IMR-90 (cell line): ENCODE data around the gene FOXI1. TPM values are rescaled to one million over a fixed set of nuclear protein-coding genes. Genes with fewer than 3 reads are reported as not detected.

Experiments used
- ATAC-seq: fragments of 200-7000 bp; cut with Tn5 transposase; 2 replicates; pipeline ENCODE4 v1.9.1; 2020; ENCODE audit warnings: low read depth, mild to moderate bottlenecking, moderate library complexity
- BruUV-seq: library from RNA; stranded (reverse); fragments of 400-500 nt; replicated peaks from 2 replicates; lab custom pipeline; 2021; lab: Mats Ljungman, UMichigan
- CTCF ChIA-PET: fragments of 300-600 bp; formaldehyde crosslinking; extraction: SDS; loops from one replicate; lab custom pipeline; 2021; ENCODE audit warnings: antibody characterized with exemption; lab: Yijun Ruan, JAX
- POLR2A ChIA-PET: fragments of 300-600 bp; sonication (Branson Sonifier 250); formaldehyde crosslinking; loops from one replicate; lab custom pipeline; 2022; ENCODE audit warnings: antibody characterized with exemption; ENCODE audit not compliant: unreplicated experiment; lab: Charles Lee
- DNase-seq: peaks from one replicate; pipeline ENCODE4 v3.0.0; 2013
- H2AFZ ChIP-seq: replicated peaks from 2 replicates; pipeline ENCODE3; 2013; ENCODE audit warnings: low read length, mild to moderate bottlenecking; ENCODE audit not compliant: poor library complexity
- H2AK5ac ChIP-seq: 2 replicates; pipeline ENCODE4 v1.6.1; 2013; ENCODE audit warnings: low read depth, low read length, inconsistent platforms
- H2AK9ac ChIP-seq: replicated peaks from 2 replicates; pipeline ENCODE3; 2013; ENCODE audit warnings: mild to moderate bottlenecking, low read depth, low read length, moderate library complexity; ENCODE audit not compliant: poor library complexity
- H2BK120ac ChIP-seq: 2 replicates; pipeline ENCODE4 v1.6.1; 2013; ENCODE audit warnings: low read depth, low read length, inconsistent platforms
- H2BK15ac ChIP-seq: 3 replicates; pipeline ENCODE4 v1.6.1; 2013; ENCODE audit warnings: low read depth, low read length, inconsistent platforms
- H2BK20ac ChIP-seq: 2 replicates; pipeline ENCODE4 v1.6.1; 2013; ENCODE audit warnings: low read depth, mild to moderate bottlenecking, inconsistent platforms, low read length, moderate library complexity
- H2BK5ac ChIP-seq: 2 replicates; pipeline ENCODE4 v1.6.1; 2013; ENCODE audit warnings: mild to moderate bottlenecking, low read depth, low read length, inconsistent platforms; ENCODE audit not compliant: poor library complexity, severe bottlenecking
- H3K14ac ChIP-seq: replicated peaks from 2 replicates; pipeline ENCODE4 v1.6.1; 2013; ENCODE audit warnings: low read depth, low read length, inconsistent platforms
- H3K18ac ChIP-seq: 2 replicates; pipeline ENCODE4 v1.6.1; 2013; ENCODE audit warnings: low read depth, low read length, control low read depth
- H3K23ac ChIP-seq: 2 replicates; pipeline ENCODE4 v1.6.1; 2013; ENCODE audit warnings: low read depth, low read length, inconsistent platforms
- H3K27ac ChIP-seq: 2 replicates; pipeline ENCODE4 v1.5.1; 2013; ENCODE audit warnings: mild to moderate bottlenecking, control low read depth, low read length; ENCODE audit not compliant: insufficient read depth
- H3K27me3 ChIP-seq: 2 replicates; pipeline ENCODE4 v1.6.1; 2013; ENCODE audit warnings: low read length; ENCODE audit not compliant: control insufficient read depth, insufficient read depth
- H3K36me3 ChIP-seq: 2 replicates; pipeline ENCODE4 v1.6.1; 2013; ENCODE audit warnings: low read length, mixed read lengths; ENCODE audit not compliant: control insufficient read depth, insufficient read depth
- H3K4ac ChIP-seq: 2 replicates; pipeline ENCODE4 v1.6.1; 2013; ENCODE audit warnings: low read depth, low read length, inconsistent platforms
- H3K4me1 ChIP-seq: 2 replicates; pipeline ENCODE4 v1.6.1; 2013; ENCODE audit warnings: low read length, mixed read lengths; ENCODE audit not compliant: control insufficient read depth, insufficient read depth
- H3K4me2 ChIP-seq: 2 replicates; pipeline ENCODE4 v1.6.1; 2013; ENCODE audit warnings: low read depth, mild to moderate bottlenecking, control low read depth, low read length, moderate library complexity
- H3K4me3 ChIP-seq: 2 replicates; pipeline ENCODE4 v1.5.1; 2013; ENCODE audit warnings: low read depth, mild to moderate bottlenecking, control low read depth, low read length, moderate library complexity; ENCODE audit not compliant: insufficient read depth
- H3K56ac ChIP-seq: 2 replicates; pipeline ENCODE4 v1.6.1; 2013; ENCODE audit warnings: low read length, inconsistent platforms; ENCODE audit not compliant: insufficient read depth; ENCODE audit errors: extremely low read depth
- H3K79me1 ChIP-seq, 2 experiments: 2 replicates each; pipeline ENCODE4 v1.6.1; 2013; ENCODE audit warnings: low read length in 2 of 2, inconsistent platforms in 1 of 2, low read depth in 1 of 2
- H3K9ac ChIP-seq: 2 replicates; pipeline ENCODE4 v1.6.1; 2013; ENCODE audit warnings: low read depth, low read length, control low read depth
- H3K9me1 ChIP-seq: 2 replicates; pipeline ENCODE4 v1.6.1; 2013; ENCODE audit warnings: low read length, inconsistent platforms; ENCODE audit not compliant: insufficient read depth
- H3K9me3 ChIP-seq: 2 replicates; pipeline ENCODE4 v1.6.1; 2013; ENCODE audit warnings: low read length; ENCODE audit not compliant: control insufficient read depth, insufficient read depth
- H4K20me1 ChIP-seq: 2 replicates; pipeline ENCODE4 v1.6.1; 2013; ENCODE audit warnings: low read length, inconsistent platforms; ENCODE audit not compliant: insufficient read depth
- H4K5ac ChIP-seq: 2 replicates; pipeline ENCODE4 v1.6.1; 2013; ENCODE audit warnings: mild to moderate bottlenecking, low read depth, low read length, control low read depth
- H4K8ac ChIP-seq, 2 experiments: 2 replicates each; pipeline ENCODE4 v1.6.1; 2013; ENCODE audit warnings: low read depth in 2 of 2, low read length in 2 of 2, control low read depth in 1 of 2, inconsistent platforms in 1 of 2
- H4K91ac ChIP-seq: 2 replicates; pipeline ENCODE4 v1.6.1; 2013; ENCODE audit warnings: low read depth, low read length, inconsistent platforms; ENCODE audit not compliant: insufficient read depth
- BHLHE40 ChIP-seq: fragments of 150-350 bp; IDR thresholded peaks from 2 replicates; pipeline ENCODE4 v1.6.1; 2016; ENCODE audit warnings: mild to moderate bottlenecking, low read depth, low read length
- CEBPB ChIP-seq: IDR thresholded peaks from 2 replicates; pipeline ENCODE4 v1.6.1; 2012; ENCODE audit warnings: low read depth, low read length, improper control_type of control experiment
- CHD1 ChIP-seq: IDR thresholded peaks from 2 replicates; pipeline ENCODE4 v1.6.1; 2012; ENCODE audit warnings: low read depth, low read length, improper control_type of control experiment
- CTCF ChIP-seq: conservative IDR thresholded peaks from 2 replicates; pipeline ENCODE4 v1.5.1; 2012; ENCODE audit warnings: mild to moderate bottlenecking, low read depth, low read length, improper control_type of control experiment
- ELK1 ChIP-seq: fragments of 150-350 bp; IDR thresholded peaks from 2 replicates; pipeline ENCODE4 v1.6.1; 2016; ENCODE audit warnings: low read depth, mild to moderate bottlenecking, low read length, moderate library complexity, borderline replicate concordance
- FOS ChIP-seq: fragments of 150-350 bp; IDR thresholded peaks from 2 replicates; pipeline ENCODE4 v1.6.1; 2016; ENCODE audit warnings: low read depth, low read length
- MAFK ChIP-seq: IDR thresholded peaks from 2 replicates; pipeline ENCODE4 v1.6.1; 2012; ENCODE audit warnings: low read depth, low read length, improper control_type of control experiment
- MAZ ChIP-seq: IDR thresholded peaks from 2 replicates; pipeline ENCODE4 v1.6.1; 2012; ENCODE audit warnings: low read depth, mild to moderate bottlenecking, low read length, improper control_type of control experiment, moderate library complexity, borderline replicate concordance
- MXI1 ChIP-seq: IDR thresholded peaks from 2 replicates; pipeline ENCODE4 v1.6.1; 2012; ENCODE audit warnings: low read depth, mild to moderate bottlenecking, low read length, moderate library complexity, borderline replicate concordance
- NFE2L2 ChIP-seq: fragments of 150-350 bp; IDR thresholded peaks from 2 replicates; pipeline ENCODE4 v1.6.1; 2016; ENCODE audit warnings: low read depth, mild to moderate bottlenecking, low read length
- POLR2A ChIP-seq: IDR thresholded peaks from 2 replicates; pipeline ENCODE4 v1.6.1; 2012; ENCODE audit warnings: mild to moderate bottlenecking, low read depth, low read length
- RAD21 ChIP-seq: IDR thresholded peaks from 2 replicates; pipeline ENCODE4 v1.6.1; 2012; ENCODE audit warnings: low read length, improper control_type of control experiment
- RCOR1 ChIP-seq: IDR thresholded peaks from 2 replicates; pipeline ENCODE4 v1.6.1; 2012; ENCODE audit warnings: mild to moderate bottlenecking, low read length, improper control_type of control experiment; ENCODE audit not compliant: insufficient replicate concordance
- RFX5 ChIP-seq: IDR thresholded peaks from 2 replicates; pipeline ENCODE4 v1.8.0; 2012; ENCODE audit warnings: low read depth, mild to moderate bottlenecking, low read length, moderate library complexity
- SMC3 ChIP-seq: fragments of 150-350 bp; IDR thresholded peaks from 2 replicates; pipeline ENCODE4 v1.6.1; 2016; ENCODE audit warnings: low read depth, mild to moderate bottlenecking, antibody characterized with exemption, low read length, moderate library complexity
- WGBS, 2 experiments: methylation state at CpG; one replicate each; pipeline versions ENCODE4 v1.1.5 to v1.1.7; 2013; ENCODE audit warnings: missing lambda C conversion rate in 2 of 2; ENCODE audit not compliant: insufficient read length in 1 of 2; ENCODE audit errors: extremely low coverage in 2 of 2; 5-methylcytosine and 5-hydroxymethylcytosine counted together
- dilution Hi-C: fragments of 300-500 bp; cut with HindIII; formaldehyde crosslinking; loops from one replicate; pipeline ENCODE4 v1.14.3; 2018; ENCODE audit warnings: low sequenced_read_pairs; ENCODE audit not compliant: unreplicated experiment
- in situ Hi-C: fragments of 300-500 bp; cut with MboI; formaldehyde crosslinking; loops from 3 replicates; pipeline ENCODE4 v1.14.3; 2019; ENCODE audit warnings: low sequenced_read_pairs, inconsistent platforms, mixed read lengths
- intact Hi-C: fragments of 100-400 bp; cut with micrococcal nuclease; formaldehyde crosslinking; loops from 2 replicates; pipeline ENCODE4 v1.10.0; 2022
- polyA plus RNA-seq, 3 experiments: library from polyadenylated mRNA; depleted of rRNA; stranded (reverse); fragments of >200 nt; gene quantifications; 2 replicates each; pipeline ENCODE4 v1.2.3, GENCODE V29; 2012; ENCODE audit warnings: low replicate concordance in 1 of 3
- total RNA-seq: library from RNA; depleted of rRNA; stranded (reverse); fragments of >200 nt; gene quantifications from 2 replicates; pipeline ENCODE4 v1.2.3, GENCODE V29; 2012
- TF ChIP-seq, protein P1 (sequence below): fragments of 150-350 bp; IDR thresholded peaks from 2 replicates; pipeline ENCODE4 v1.6.1; 2017; ENCODE audit warnings: mild to moderate bottlenecking, antibody characterized with exemption, low read length, low read depth

Gene FOXI1
- total and polyA plus RNA-seq, 2 of the 4 experiments (the other 2 are of a cell fraction) = not detected

- Histone ChIP-seq H4K5ac (no peak overlapping the region), H3K4me1 (peaks cover 7% of the 10 kb centered on the region; the same call in 1 of the 2 replicates), H3K27me3 (no peaks in the 10 kb centered on the region; the same call in 1 of the 2 replicates), H2AK9ac (no peak overlapping the region), H2BK120ac (no peak overlapping the region), H3K9me3 (no peaks in the 10 kb centered on the region), H2BK15ac (no peak overlapping the region), H2AFZ (peak overlapping the region; percentile 10), H3K9ac (no peak overlapping the region), H4K20me1 (no peaks in the 10 kb centered on the region), H3K18ac (no peak overlapping the region), H3K23ac (no peak overlapping the region), H3K9me1 (no peaks in the 10 kb centered on the region), H3K36me3 (no peaks in the 10 kb centered on the region), H3K56ac (no peak overlapping the region), H3K27ac (no peak overlapping the region), H4K91ac (no peak overlapping the region), H3K4ac (no peak overlapping the region), H3K79me1 (no peaks in the 10 kb centered on the region), H3K14ac (no peak overlapping the region), H3K4me3 (no peak overlapping the region), H2BK5ac (no peak overlapping the region), H2BK20ac (no peak overlapping the region), H3K4me2 (no peak overlapping the region), H2AK5ac (no peak overlapping the region), H4K8ac (no peak overlapping the region)
- ChIA-PET CTCF (no interaction called here), POLR2A (no interaction called here)
- no CpG with 5 or more reads among the region's 3 CpGs for WGBS, 2 experiments
- no TSS peak for BruUV-seq
- intact Hi-C loops (no loop called here), dilution Hi-C loops (no loop called here), in situ Hi-C loops (no loop called here)
- no peak for ATAC-seq
- DNase-seq = no peak
- no peak for TF ChIP-seq CHD1
- TF ChIP-seq RFX5 = no peak
- TF ChIP-seq CTCF = no peak
- no peak for TF ChIP-seq SMC3
- TF ChIP-seq, protein P1, sequence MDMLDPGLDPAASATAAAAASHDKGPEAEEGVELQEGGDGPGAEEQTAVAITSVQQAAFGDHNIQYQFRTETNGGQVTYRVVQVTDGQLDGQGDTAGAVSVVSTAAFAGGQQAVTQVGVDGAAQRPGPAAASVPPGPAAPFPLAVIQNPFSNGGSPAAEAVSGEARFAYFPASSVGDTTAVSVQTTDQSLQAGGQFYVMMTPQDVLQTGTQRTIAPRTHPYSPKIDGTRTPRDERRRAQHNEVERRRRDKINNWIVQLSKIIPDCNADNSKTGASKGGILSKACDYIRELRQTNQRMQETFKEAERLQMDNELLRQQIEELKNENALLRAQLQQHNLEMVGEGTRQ = no peak
- TF ChIP-seq CEBPB = no peak
- TF ChIP-seq ELK1 = no peak
- no peak for TF ChIP-seq POLR2A
- TF ChIP-seq BHLHE40 = no peak
- TF ChIP-seq RCOR1 = no peak
- no peak for TF ChIP-seq NFE2L2
- no peak for TF ChIP-seq MXI1
- TF ChIP-seq FOS = no peak
- TF ChIP-seq RAD21 = no peak
- TF ChIP-seq MAFK = no peak
- no peak for TF ChIP-seq MAZ
Observed at GRCh38 chr5:170152767-170153166, 47.1 kb downstream of the FOXI1 start.
